GM12878 (cell line): Measurements from ENCODE around the gene KNSTRN. TPM values are rescaled to one million over a fixed set of nuclear protein-coding genes. Genes with fewer than 3 reads are reported as not detected.

Experiments used
- CEBPB ChIP-seq, 2 experiments: fragments of 150-350 bp in 1 of 2; IDR thresholded peaks; 2 replicates each; pipeline ENCODE4 v1.6.1; 2012 to 2014; ENCODE audit warnings: low read depth in 2 of 2, low read length in 2 of 2, borderline replicate concordance in 1 of 2, inconsistent platforms in 1 of 2
- CUX1 ChIP-seq: IDR thresholded peaks from 2 replicates; pipeline ENCODE4 v1.6.1; 2012; ENCODE audit warnings: improper control_type of control experiment, low read depth, low read length; ENCODE audit not compliant: insufficient replicate concordance
- EED ChIP-seq: sonication (generic); IDR thresholded peaks from 2 replicates; pipeline ENCODE4 v1.6.1; 2016; ENCODE audit warnings: antibody characterized with exemption, low read depth
- RAD21 ChIP-seq: IDR thresholded peaks from 2 replicates; pipeline ENCODE4 v1.6.1; 2011; ENCODE audit warnings: mild to moderate bottlenecking, low read depth, low read length, moderate library complexity; ENCODE audit not compliant: insufficient read depth
- SMARCA5 ChIP-seq: fragments of 450-650 bp; IDR thresholded peaks from 2 replicates; pipeline ENCODE4 v1.6.1; 2017; ENCODE audit warnings: mild to moderate bottlenecking
- STAT1 ChIP-seq: fragments of 450-650 bp; conservative IDR thresholded peaks from 2 replicates; pipeline ENCODE4 v1.6.1; 2014; ENCODE audit warnings: antibody characterized with exemption, mild to moderate bottlenecking
- ZBTB40 ChIP-seq: fragments of 450-650 bp; IDR thresholded peaks from 2 replicates; pipeline ENCODE4 v1.6.1; 2016; ENCODE audit warnings: mild to moderate bottlenecking, moderate library complexity, borderline replicate concordance
- polyA plus RNA-seq, 11 experiments: library from polyadenylated mRNA; depleted of rRNA in 4 of 11; unstranded in 6 of 11; stranded (reverse) in 5 of 11; fragments of >200 nt; fragmentation: Nextera tagmentation in 4 of 11; fragmentation: Illumina TruSeq in 1 of 11; extraction: Ambion mirVana in 4 of 11; extraction: Trizol in 1 of 11; gene quantifications; 1 replicate in 1 of 11; 2 replicates in 10 of 11; pipeline versions ENCODE4 v1.2.1 to v1.2.3, GENCODE V29; 2011 to 2016; ENCODE audit warnings: inconsistent platforms in 2 of 11, missing spikeins in 2 of 11, low read depth in 1 of 11
- total RNA-seq, 4 experiments: library from RNA; depleted of rRNA in 3 of 4; stranded (reverse); fragments of >200 nt in 3 of 4; fragmentation: Illumina TruSeq in 1 of 4; extraction: Trizol in 1 of 4; gene quantifications; 2 replicates each; pipeline versions ENCODE4 v1.2.1 to v1.2.3, GENCODE V29; 2013 to 2021

The KNSTRN gene
- total and polyA plus RNA-seq, 10 of the 15 experiments (the other 5 are each of a cell fraction or from before 2014, with no cell fraction given), result 30.3 to 72.1 (median 47.1) TPM

GRCh38 chr15:40344631-40345120, 37.8 kb upstream of the KNSTRN start (continued):
- TF ChIP-seq CUX1, result no peak
- no peak for TF ChIP-seq ZBTB40
- TF ChIP-seq CEBPB (IDR thresholded peaks at IDR 0.05; ENCODE audit: borderline replicate concordance in 1 of 2, low read depth in 2 of 2, low read length in 2 of 2), result no peak
- no peak for TF ChIP-seq STAT1
- TF ChIP-seq RAD21, result peak; percentile 79
- no peak for TF ChIP-seq EED
- TF ChIP-seq SMARCA5, result 0 out of 2 replicates have a peak, but pooled peaks have one; percentile 39
